Chondrocyte (in vitro differentiated cells): ENCODE measurements around the gene THRB. TPM values are rescaled to one million over a fixed set of nuclear protein-coding genes. Genes with fewer than 3 reads are reported as not detected.

Experiments used
- DNase-seq: peaks from one replicate; pipeline ENCODE4 v3.0.0; 2021; ENCODE audit warnings: mixed read lengths, low spot score
- H3K27ac Mint-ChIP-seq: one replicate; pipeline ENCODE4 v1.8.0; 2021; ENCODE audit warnings: mild to moderate bottlenecking, moderate library complexity, mixed read lengths; ENCODE audit not compliant: unreplicated experiment
- H3K27me3 Mint-ChIP-seq: 2 replicates; pipeline ENCODE4 v1.8.0; 2021; ENCODE audit warnings: low read depth, mixed read lengths
- H3K36me3 Mint-ChIP-seq: 2 replicates; pipeline ENCODE4 v1.8.0; 2021; ENCODE audit warnings: low read depth, mixed read lengths
- H3K4me1 Mint-ChIP-seq: 2 replicates; pipeline ENCODE4 v1.8.0; 2021; ENCODE audit warnings: low read depth, mild to moderate bottlenecking, mixed read lengths
- H3K4me3 Mint-ChIP-seq: one replicate; pipeline ENCODE4 v1.8.0; 2021; ENCODE audit warnings: mild to moderate bottlenecking, moderate library complexity, mixed read lengths; ENCODE audit not compliant: unreplicated experiment
- H3K9me3 Mint-ChIP-seq: 2 replicates; pipeline ENCODE4 v1.8.0; 2021; ENCODE audit warnings: low read depth, mixed read lengths
- total RNA-seq: library from RNA; stranded (reverse); gene quantifications from 3 replicates; pipeline ENCODE4 v1.2.1, GENCODE V29; 2021
- TF ChIP-seq, protein P1 (sequence below): fragments of 200-600 bp; sonication (generic); IDR thresholded peaks from 2 replicates; pipeline ENCODE4 v1.5.0; 2021; ENCODE audit warnings: antibody characterized with exemption, mild to moderate bottlenecking, moderate library complexity

Gene THRB
- total RNA-seq, 1 donor from 2014 or later = 3.8 TPM

DNA sequence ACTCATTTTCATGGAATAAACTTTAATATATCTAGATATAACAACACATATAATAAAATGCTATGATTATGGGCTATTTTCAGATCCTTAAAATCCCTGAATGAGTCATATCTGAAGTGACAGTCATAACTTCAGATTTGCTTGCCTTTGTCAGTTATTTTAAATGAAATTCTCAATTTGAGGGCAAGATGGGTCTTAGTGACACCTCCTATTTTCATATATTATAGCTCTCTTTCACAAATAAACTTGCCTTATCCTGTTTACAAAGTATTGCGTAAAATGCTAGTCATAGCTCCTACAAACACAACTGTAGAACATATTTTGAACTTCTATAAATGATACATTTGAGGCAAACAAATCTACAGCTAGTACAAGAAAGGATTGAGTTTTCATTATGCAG lies 6.2 kb upstream of the THRB start:
- Mint-ChIP-seq H3K36me3 (no peaks in the 10 kb centered on the region), H3K27ac (no peak overlapping the region), H3K9me3 (peaks cover 3% of the 10 kb centered on the region), H3K4me3 (no peak overlapping the region), H3K27me3 (no peaks in the 10 kb centered on the region), H3K4me1 (peaks cover 6% of the 10 kb centered on the region)
- DNase-seq = no peak
- TF ChIP-seq, protein P1, sequence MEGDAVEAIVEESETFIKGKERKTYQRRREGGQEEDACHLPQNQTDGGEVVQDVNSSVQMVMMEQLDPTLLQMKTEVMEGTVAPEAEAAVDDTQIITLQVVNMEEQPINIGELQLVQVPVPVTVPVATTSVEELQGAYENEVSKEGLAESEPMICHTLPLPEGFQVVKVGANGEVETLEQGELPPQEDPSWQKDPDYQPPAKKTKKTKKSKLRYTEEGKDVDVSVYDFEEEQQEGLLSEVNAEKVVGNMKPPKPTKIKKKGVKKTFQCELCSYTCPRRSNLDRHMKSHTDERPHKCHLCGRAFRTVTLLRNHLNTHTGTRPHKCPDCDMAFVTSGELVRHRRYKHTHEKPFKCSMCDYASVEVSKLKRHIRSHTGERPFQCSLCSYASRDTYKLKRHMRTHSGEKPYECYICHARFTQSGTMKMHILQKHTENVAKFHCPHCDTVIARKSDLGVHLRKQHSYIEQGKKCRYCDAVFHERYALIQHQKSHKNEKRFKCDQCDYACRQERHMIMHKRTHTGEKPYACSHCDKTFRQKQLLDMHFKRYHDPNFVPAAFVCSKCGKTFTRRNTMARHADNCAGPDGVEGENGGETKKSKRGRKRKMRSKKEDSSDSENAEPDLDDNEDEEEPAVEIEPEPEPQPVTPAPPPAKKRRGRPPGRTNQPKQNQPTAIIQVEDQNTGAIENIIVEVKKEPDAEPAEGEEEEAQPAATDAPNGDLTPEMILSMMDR = no peak

DNA sequence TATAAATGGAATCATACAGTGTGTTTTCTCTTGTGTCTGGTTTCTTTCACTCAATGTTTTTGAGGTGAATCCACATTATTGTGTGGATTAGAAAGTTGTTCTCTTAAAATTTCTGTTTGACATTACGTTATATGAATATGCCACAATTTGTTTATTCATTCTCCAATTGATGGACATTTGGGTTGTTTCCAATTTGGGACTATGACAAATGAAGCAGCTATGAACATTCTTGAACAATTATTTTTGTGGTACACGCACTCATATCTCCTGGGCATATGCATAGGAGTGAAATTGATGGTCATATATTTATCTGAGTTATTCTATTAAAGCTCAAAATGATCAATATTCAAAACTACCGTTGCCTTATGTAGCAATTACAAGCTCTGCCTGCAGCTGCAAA lies 5.3 kb upstream of the THRB start:
- no peaks in the 10 kb centered on the region for H3K27me3 Mint-ChIP-seq
- no peak overlapping the region for H3K4me3 Mint-ChIP-seq
- H3K9me3 Mint-ChIP-seq = no peaks in the 10 kb centered on the region
- no peaks in the 10 kb centered on the region for H3K36me3 Mint-ChIP-seq
- no peak for DNase-seq
- TF ChIP-seq, protein P1 = no peak
- H3K27ac Mint-ChIP-seq = no peak overlapping the region
- H3K4me1 Mint-ChIP-seq = peaks cover 8% of the 10 kb centered on the region

DNA sequence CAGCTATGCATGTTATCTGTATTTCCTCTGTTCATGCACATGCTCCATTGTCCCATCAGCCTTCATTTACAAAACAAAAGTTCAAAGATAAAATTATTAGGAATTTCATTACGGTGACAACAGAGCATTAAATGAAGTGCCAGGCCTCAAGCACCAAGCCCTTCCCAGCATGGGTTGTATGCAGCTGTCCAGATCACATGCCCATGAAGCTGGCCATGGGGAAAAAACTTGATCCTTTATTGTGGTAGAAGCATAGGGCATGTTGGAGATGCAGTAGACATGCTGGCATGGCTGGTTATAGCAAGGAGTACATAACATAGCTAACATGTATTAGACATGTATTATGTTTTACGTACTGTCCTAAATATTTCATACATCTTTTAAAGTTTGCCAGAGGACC lies 4.1 kb upstream of the THRB start:
- Mint-ChIP-seq H3K9me3 (no peaks in the 10 kb centered on the region), H3K4me3 (no peak overlapping the region), H3K4me1 (peaks cover 10% of the 10 kb centered on the region), H3K27ac (no peak overlapping the region), H3K36me3 (no peaks in the 10 kb centered on the region), H3K27me3 (no peaks in the 10 kb centered on the region)
- TF ChIP-seq, protein P1 = no peak
- no peak for DNase-seq

DNA sequence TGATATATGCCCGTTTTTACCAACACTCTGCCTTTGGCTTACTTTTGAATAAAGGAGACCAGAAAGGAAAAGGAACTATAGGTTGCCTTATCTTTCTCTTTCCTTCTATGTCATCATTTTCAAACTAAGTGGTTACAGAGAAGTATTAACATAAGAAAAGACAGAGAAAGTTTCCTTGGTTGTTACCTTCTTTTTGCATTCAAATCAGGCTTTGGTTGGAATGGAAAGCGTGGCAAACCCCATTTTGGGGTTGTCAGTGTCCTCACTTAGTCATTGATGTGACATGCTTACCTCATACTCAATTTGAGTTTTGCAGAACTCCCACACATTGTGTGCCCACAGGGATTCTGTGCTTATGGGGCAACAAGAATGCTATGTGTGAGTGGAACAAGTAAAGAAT lies 3.7 kb upstream of the THRB start:
- no peak overlapping the region for H3K27ac Mint-ChIP-seq
- no peaks in the 10 kb centered on the region for H3K9me3 Mint-ChIP-seq
- H3K36me3 Mint-ChIP-seq = no peaks in the 10 kb centered on the region
- no peak overlapping the region for H3K4me3 Mint-ChIP-seq
- H3K27me3 Mint-ChIP-seq = no peaks in the 10 kb centered on the region
- peaks cover 14% of the 10 kb centered on the region for H3K4me1 Mint-ChIP-seq
- no peak for DNase-seq
- TF ChIP-seq, protein P1 = no peak

DNA sequence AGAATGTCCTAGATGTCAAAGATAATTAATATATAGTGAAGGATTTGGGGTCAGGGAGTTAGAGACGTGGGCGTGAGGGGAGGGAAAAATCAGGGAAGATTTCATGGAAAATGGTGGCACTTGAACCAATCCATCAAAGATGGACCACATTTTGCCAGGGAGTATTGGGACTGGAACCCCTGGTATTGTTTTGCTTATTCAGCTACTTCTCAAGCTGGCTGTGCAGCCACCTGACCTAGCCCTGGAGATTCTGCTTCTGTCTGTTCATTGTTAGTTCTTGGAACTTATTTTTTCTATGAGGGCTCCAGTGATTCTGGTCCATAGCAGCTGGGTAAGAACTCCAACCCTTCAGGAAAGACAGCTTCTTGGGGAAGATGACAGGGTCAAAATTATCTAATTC lies 3.3 kb upstream of the THRB start:
- Mint-ChIP-seq H3K27ac (no peak overlapping the region), H3K4me3 (no peak overlapping the region), H3K36me3 (no peaks in the 10 kb centered on the region), H3K9me3 (no peaks in the 10 kb centered on the region), H3K27me3 (no peaks in the 10 kb centered on the region), H3K4me1 (peaks cover 18% of the 10 kb centered on the region)
- no peak for DNase-seq
- TF ChIP-seq, protein P1 = no peak
